GM12878 (cell line): ENCODE results near the gene MRPL34. TPM values are rescaled to one million over a fixed set of nuclear protein-coding genes. Genes with fewer than 3 reads are reported as not detected.

ENCODE experiments used
- ATAC-seq: fragments of 200-7000 bp; cut with Tn5 transposase; 3 replicates; pipeline ENCODE4 v1.9.1; 2020; ENCODE audit warnings: mild to moderate bottlenecking, moderate library complexity
- BruUV-seq: library from RNA; stranded (reverse); fragments of 400-500 nt; replicated peaks from 2 replicates; lab custom pipeline; 2021; lab: Mats Ljungman, UMichigan
- CTCF ChIA-PET: fragments of 300-600 bp; sonication (Branson Sonifier 250); formaldehyde crosslinking; extraction: SDS; loops from one replicate; lab custom pipeline; 2021; ENCODE audit warnings: inconsistent platforms; lab: Yijun Ruan, JAX
- POLR2A ChIA-PET: fragments of 350-600 bp; formaldehyde crosslinking; extraction: SDS; loops from one replicate; lab custom pipeline; 2021; ENCODE audit warnings: inconsistent platforms; lab: Charles Lee
- RAD21 ChIA-PET: fragments of 300-600 bp; sonication (Branson Sonifier 250); formaldehyde crosslinking; loops from one replicate; lab custom pipeline; 2023; ENCODE audit warnings: antibody characterized with exemption; ENCODE audit not compliant: unreplicated experiment; lab: Charles Lee
- SMC1A ChIA-PET: fragments of 300-600 bp; sonication (Branson Sonifier 250); formaldehyde crosslinking; loops from one replicate; lab custom pipeline; 2023; ENCODE audit not compliant: unreplicated experiment, uncharacterized antibody; lab: Charles Lee
- DNase-seq: peaks from one replicate; pipeline ENCODE4 v3.0.0-alpha.2; 2011; ENCODE audit warnings: low read depth, low spot score
- FAIRE-seq: peaks from 3 replicates; lab custom pipeline; 2011; peaks lifted over from hg19 to GRCh38; lab: Jason Lieb, UNC
- H2AFZ ChIP-seq: 2 replicates; pipeline ENCODE4 v1.6.0; 2011; ENCODE audit warnings: low read depth, low read length, control low read depth; ENCODE audit not compliant: control insufficient read depth
- H3K27ac ChIP-seq: 2 replicates; pipeline ENCODE4 v1.5.1; 2011; ENCODE audit warnings: control low read depth; ENCODE audit not compliant: control insufficient read depth, insufficient read depth
- H3K27me3 ChIP-seq, 2 experiments: replicated peaks in 1 of 2; 2 replicates each; pipeline versions ENCODE4 v1.6.0 to v1.6.1; 2011; ENCODE audit warnings: low read length in 1 of 2; ENCODE audit not compliant: control insufficient read depth in 2 of 2, insufficient read depth in 2 of 2
- H3K36me3 ChIP-seq, 2 experiments: 2 replicates each; pipeline ENCODE4 v1.5.1; 2011; ENCODE audit warnings: low read length in 1 of 2; ENCODE audit not compliant: control insufficient read depth in 2 of 2, insufficient read depth in 2 of 2
- H3K4me1 ChIP-seq: 2 replicates; pipeline ENCODE4 v1.6.1; 2011; ENCODE audit warnings: mild to moderate bottlenecking, low read length, moderate library complexity, mixed read lengths; ENCODE audit not compliant: control insufficient read depth, insufficient read depth
- H3K4me2 ChIP-seq: 2 replicates; pipeline ENCODE4 v1.6.0; 2011; ENCODE audit warnings: control low read depth; ENCODE audit not compliant: control insufficient read depth, insufficient read depth
- H3K4me3 ChIP-seq: fragments of 200-600 bp; sonication (generic); 2 replicates; pipeline ENCODE4 v1.5.1; 2016
- H3K79me2 ChIP-seq: 2 replicates; pipeline ENCODE4 v1.6.0; 2011; ENCODE audit warnings: low read length; ENCODE audit not compliant: control insufficient read depth, insufficient read depth
- H3K9ac ChIP-seq: 2 replicates; pipeline ENCODE4 v1.8.0; 2011; ENCODE audit warnings: low read length, control low read depth, mixed read lengths; ENCODE audit not compliant: control insufficient read depth, insufficient read depth
- H3K9me3 ChIP-seq: replicated peaks from 3 replicates; pipeline ENCODE4 v1.5.1; 2011; ENCODE audit warnings: mild to moderate bottlenecking, low read length; ENCODE audit not compliant: control insufficient read depth, insufficient read depth
- H4K20me1 ChIP-seq: 2 replicates; pipeline ENCODE4 v1.6.0; 2011; ENCODE audit not compliant: control insufficient read depth, insufficient read depth
- GABPA ChIP-seq: IDR thresholded peaks from 2 replicates; pipeline ENCODE4 v1.6.1; 2014; ENCODE audit warnings: antibody characterized with exemption, low read depth, mild to moderate bottlenecking, inconsistent platforms
- IKZF1 ChIP-seq: fragments of 450-650 bp; conservative IDR thresholded peaks from 2 replicates; pipeline ENCODE4 v1.6.1; 2017; ENCODE audit warnings: antibody characterized with exemption, mild to moderate bottlenecking
- MLLT1 ChIP-seq: fragments of 450-650 bp; IDR thresholded peaks from 2 replicates; pipeline ENCODE4 v1.6.1; 2016; ENCODE audit warnings: mild to moderate bottlenecking
- MTA2 ChIP-seq: fragments of 450-650 bp; IDR thresholded peaks from 2 replicates; pipeline ENCODE4 v1.6.1; 2016; ENCODE audit warnings: low read depth, mild to moderate bottlenecking, moderate library complexity
- MTA3 ChIP-seq: IDR thresholded peaks from 2 replicates; pipeline ENCODE4 v1.6.1; 2012; ENCODE audit warnings: low read length, inconsistent platforms, borderline replicate concordance
- NRF1 ChIP-seq: conservative IDR thresholded peaks from 2 replicates; pipeline ENCODE4 v1.6.1; 2011; ENCODE audit warnings: mild to moderate bottlenecking, low read depth, low read length, improper control_type of control experiment
- PAX5 ChIP-seq: IDR thresholded peaks from 2 replicates; pipeline ENCODE4 v1.6.1; 2011; ENCODE audit warnings: low read depth, low read length, borderline replicate concordance
- POU2F2 ChIP-seq: IDR thresholded peaks from 3 replicates; pipeline ENCODE4 v1.6.1; 2011; ENCODE audit warnings: low read depth, mild to moderate bottlenecking, low read length, borderline replicate concordance
- RB1 ChIP-seq: fragments of 450-650 bp; formaldehyde crosslinking; IDR thresholded peaks from 2 replicates; pipeline ENCODE4 v1.6.1; 2017; ENCODE audit warnings: mild to moderate bottlenecking, borderline replicate concordance
- RUNX3 ChIP-seq: IDR thresholded peaks from 2 replicates; pipeline ENCODE4 v1.6.1; 2012; ENCODE audit warnings: low read length, inconsistent platforms
- YBX1 ChIP-seq: fragments of 450-650 bp; IDR thresholded peaks from 2 replicates; pipeline ENCODE4 v1.6.1; 2016; ENCODE audit warnings: antibody characterized with exemption
- ZBTB33 ChIP-seq: fragments of 450-650 bp; IDR thresholded peaks from 2 replicates; pipeline ENCODE4 v1.6.1; 2017; ENCODE audit warnings: mild to moderate bottlenecking
- WGBS: methylation state at CpG from one replicate; pipeline ENCODE4 v1.1.6; 2016; ENCODE audit warnings: low lambda C conversion rate; ENCODE audit not compliant: insufficient replicate concordance, insufficient coverage; ENCODE audit errors: missing lambda C conversion rate; 5-methylcytosine and 5-hydroxymethylcytosine counted together
- in situ Hi-C: fragments of 300-500 bp; cut with MboI; formaldehyde crosslinking; loops from 9 replicates; pipeline ENCODE4 v1.14.3; 2018; ENCODE audit warnings: mixed read lengths
- intact Hi-C: fragments of 100-400 bp; cut with micrococcal nuclease; formaldehyde crosslinking; loops from one replicate; pipeline ENCODE4 v1.14.2; 2022; ENCODE audit not compliant: unreplicated experiment
- polyA plus RNA-seq, 11 experiments: library from polyadenylated mRNA; depleted of rRNA in 4 of 11; unstranded in 6 of 11; stranded (reverse) in 5 of 11; fragments of >200 nt; fragmentation: Nextera tagmentation in 4 of 11; fragmentation: Illumina TruSeq in 1 of 11; extraction: Ambion mirVana in 4 of 11; extraction: Trizol in 1 of 11; gene quantifications; 1 replicate in 1 of 11; 2 replicates in 10 of 11; pipeline versions ENCODE4 v1.2.1 to v1.2.3, GENCODE V29; 2011 to 2016; ENCODE audit warnings: inconsistent platforms in 2 of 11, missing spikeins in 2 of 11, low read depth in 1 of 11
- total RNA-seq, 4 experiments: library from RNA; depleted of rRNA in 3 of 4; stranded (reverse); fragments of >200 nt in 3 of 4; fragmentation: Illumina TruSeq in 1 of 4; extraction: Trizol in 1 of 4; gene quantifications; 2 replicates each; pipeline versions ENCODE4 v1.2.1 to v1.2.3, GENCODE V29; 2013 to 2021

MRPL34 gene
- total and polyA plus RNA-seq, 10 of the 15 experiments (the other 5 are each of a cell fraction or from before 2014, with no cell fraction given) = 8.6 to 198 (median 78.6) TPM

- FAIRE-seq = no peak
- intact Hi-C loops = no loop called here
These were observed 9.4 kb upstream of the MRPL34 start for GRCh38 chr19:17296273-17296672.

More at GRCh38 chr19:17296273-17296672, 9.4 kb upstream of the MRPL34 start:
- SMC1A ChIA-PET = interaction anchor here (0.9 kb wide), 1 partner anchor 54 kb away, joined by 3 read pairs; no protein-coding TSS in a partner anchor
- Histone ChIP-seq H3K27me3 (no peaks in the 10 kb centered on the region), H3K4me2 (no peak overlapping the region), H3K36me3 (no peaks in the 10 kb centered on the region), H3K27ac (no peak overlapping the region), H3K9me3 (no peaks in the 10 kb centered on the region; the same call in 1 of the 3 replicates), H4K20me1 (no peaks in the 10 kb centered on the region), H3K79me2 (no peaks in the 10 kb centered on the region; the same call in 1 of the 2 replicates), H2AFZ (no peak overlapping the region), H3K9ac (no peak overlapping the region), H3K4me1 (peaks cover 4% of the 10 kb centered on the region; the same call in 1 of the 2 replicates), H3K4me3 (no peak overlapping the region)
- no TSS peak for BruUV-seq
- TF ChIP-seq NRF1 = no peak
- TF ChIP-seq YBX1 = no peak
- no peak for TF ChIP-seq MTA3
- TF ChIP-seq MTA2 = no peak
- no peak for TF ChIP-seq MLLT1
- no peak for TF ChIP-seq IKZF1
- TF ChIP-seq ZBTB33 = no peak
- TF ChIP-seq POU2F2 = no peak
- TF ChIP-seq PAX5 = no peak
- no peak for TF ChIP-seq RB1
- TF ChIP-seq RUNX3 = no peak
- no peak for TF ChIP-seq GABPA
- 70% methylated on average over 4 of the region's 4 CpGs for WGBS
- POLR2A ChIA-PET = interaction anchor here (0.5 kb wide), 1 partner anchor 88 kb away, joined by 9 read pairs; no protein-coding TSS in a partner anchor
- in situ Hi-C loops = no loop called here
- no peak for ATAC-seq
- RAD21 ChIA-PET = interaction anchor here (0.8 kb wide), 1 partner anchor 9 kb away, joined by 4 read pairs; the partner anchor contains the start of gene MRPL34
- no peak for DNase-seq
- CTCF ChIA-PET = interaction anchor here (1.4 to 1.8 kb wide), 2 partner anchors 9 to 90 kb away, joined by 4 to 8 read pairs; partner anchors contain the start of gene MRPL34
